Keratinocyte (primary cell): ENCODE measurements around the gene WDR76.

Experiments
- CTCF ChIP-seq, 3 experiments: IDR thresholded peaks in 1 of 3; conservative IDR thresholded peaks in 1 of 3; optimal IDR thresholded peaks in 1 of 3; 2 replicates in 2 of 3; 3 replicates in 1 of 3; pipeline versions ENCODE3 to v1.5.1; 2011; ENCODE audit warnings: low read length in 3 of 3, mild to moderate bottlenecking in 3 of 3, moderate library complexity in 2 of 3, control low read depth in 1 of 3, inconsistent platforms in 1 of 3; ENCODE audit not compliant: insufficient read depth in 2 of 3; ENCODE audit errors: extremely low read depth in 1 of 3
- EZH2 ChIP-seq: IDR thresholded peaks from one replicate; pipeline ENCODE4 v1.6.1; 2012; ENCODE audit warnings: inconsistent platforms, mild to moderate bottlenecking, low read length, moderate library complexity

GRCh38 chr15:43871835-43872234 is 45.0 kb downstream of the WDR76 start:
- TF ChIP-seq EZH2 (no peak), CTCF (optimal IDR thresholded peaks at IDR 0.05 in 1 of 3, IDR thresholded peaks at IDR 0.05 in 1 of 3, conservative IDR thresholded peaks at IDR 0.05 in 1 of 3; ENCODE audit: extremely low read depth in 1 of 3, insufficient read depth in 2 of 3, low read length in 3 of 3) (no peak)
